H9 (cell line): Measurements from ENCODE around the gene FANCC. TPM values are rescaled to one million over a fixed set of nuclear protein-coding genes. Genes with fewer than 3 reads are reported as not detected.

Source experiments
- DNase-seq: peaks from one replicate; pipeline ENCODE4 v3.0.0-alpha.2; 2017
- H2AFZ ChIP-seq: one replicate; pipeline ENCODE4 v1.6.1; 2013; ENCODE audit warnings: mild to moderate bottlenecking, low read length, control low read depth, moderate library complexity
- H2AK5ac ChIP-seq: 2 replicates; pipeline ENCODE4 v1.6.1; 2013; ENCODE audit warnings: low read length, control low read depth, mixed read lengths; ENCODE audit not compliant: insufficient read length
- H2BK120ac ChIP-seq: one replicate; pipeline ENCODE4 v1.6.1; 2013; ENCODE audit warnings: low read depth, mild to moderate bottlenecking, low read length, control low read depth, inconsistent platforms; ENCODE audit not compliant: poor library complexity, severe bottlenecking
- H2BK12ac ChIP-seq: 2 replicates; pipeline ENCODE4 v1.6.1; 2013; ENCODE audit warnings: low read length, control low read depth, mixed read lengths, low read depth; ENCODE audit not compliant: insufficient read length
- H2BK15ac ChIP-seq: 2 replicates; pipeline ENCODE4 v1.6.1; 2013; ENCODE audit warnings: low read depth, low read length, control low read depth
- H2BK20ac ChIP-seq: one replicate; pipeline ENCODE4 v1.6.1; 2013; ENCODE audit warnings: low read depth, mild to moderate bottlenecking, low read length, control low read depth, inconsistent platforms; ENCODE audit not compliant: poor library complexity, severe bottlenecking
- H2BK5ac ChIP-seq: 2 replicates; pipeline ENCODE4 v1.6.1; 2013; ENCODE audit warnings: low read length, control low read depth, mixed read lengths; ENCODE audit not compliant: insufficient read length
- H3K14ac ChIP-seq: 2 replicates; pipeline ENCODE4 v1.6.1; 2013; ENCODE audit warnings: low read length, control low read depth; ENCODE audit not compliant: insufficient read depth
- H3K18ac ChIP-seq: 2 replicates; pipeline ENCODE4 v1.6.1; 2013; ENCODE audit warnings: low read depth, mild to moderate bottlenecking, mixed read lengths, low read length, control low read depth; ENCODE audit not compliant: insufficient read length
- H3K23ac ChIP-seq: 2 replicates; pipeline ENCODE4 v1.6.1; 2013; ENCODE audit warnings: low read length, control low read depth, mixed read lengths, low read depth; ENCODE audit not compliant: insufficient read length
- H3K23me2 ChIP-seq: 2 replicates; pipeline ENCODE4 v1.6.1; 2013; ENCODE audit warnings: low read depth, mild to moderate bottlenecking, mixed read lengths, low read length, control low read depth; ENCODE audit not compliant: insufficient read length, poor library complexity, severe bottlenecking
- H3K27ac ChIP-seq: 2 replicates; pipeline ENCODE4 v1.5.1; 2013; ENCODE audit warnings: low read length, control low read depth, mixed read lengths, low read depth; ENCODE audit not compliant: insufficient read length
- H3K27me3 ChIP-seq: 2 replicates; pipeline ENCODE4 v1.6.1; 2013; ENCODE audit warnings: low read length, control low read depth, inconsistent platforms; ENCODE audit not compliant: insufficient read depth
- H3K4ac ChIP-seq: 2 replicates; pipeline ENCODE4 v1.6.1; 2013; ENCODE audit warnings: low read depth, mild to moderate bottlenecking, control low read depth, inconsistent platforms, low read length, moderate library complexity
- H3K4me1 ChIP-seq: 2 replicates; pipeline ENCODE4 v1.6.1; 2013; ENCODE audit warnings: low read length, control low read depth, inconsistent platforms; ENCODE audit not compliant: insufficient read depth
- H3K4me2 ChIP-seq: 2 replicates; pipeline ENCODE4 v1.6.1; 2013; ENCODE audit warnings: low read length, control low read depth, mixed read lengths; ENCODE audit not compliant: insufficient read length, insufficient read depth
- H3K56ac ChIP-seq: 2 replicates; pipeline ENCODE4 v1.6.1; 2013; ENCODE audit warnings: low read depth, mild to moderate bottlenecking, mixed read lengths, low read length, control low read depth; ENCODE audit not compliant: insufficient read length
- H3K79me1 ChIP-seq: 2 replicates; pipeline ENCODE4 v1.6.1; 2013; ENCODE audit warnings: low read depth, mild to moderate bottlenecking, moderate library complexity, low read length, control low read depth, inconsistent platforms; ENCODE audit not compliant: insufficient read depth, poor library complexity, severe bottlenecking
- H3K79me2 ChIP-seq: 2 replicates; pipeline ENCODE4 v1.6.1; 2013; ENCODE audit warnings: low read length, control low read depth, inconsistent platforms; ENCODE audit not compliant: insufficient read depth
- H3K9ac ChIP-seq: 2 replicates; pipeline ENCODE4 v1.6.1; 2013; ENCODE audit warnings: low read length, control low read depth, mixed read lengths; ENCODE audit not compliant: insufficient read length; ENCODE audit errors: extremely low read depth
- H3K9me3 ChIP-seq: one replicate; pipeline ENCODE4 v1.6.1; 2013; ENCODE audit warnings: low read depth, low read length, inconsistent platforms; ENCODE audit not compliant: control insufficient read depth
- H3T11ph ChIP-seq: one replicate; pipeline ENCODE4 v1.6.1; 2013; ENCODE audit warnings: mild to moderate bottlenecking, low read length, control low read depth, inconsistent platforms
- H4K20me1 ChIP-seq: one replicate; pipeline ENCODE4 v1.6.1; 2013; ENCODE audit not compliant: control insufficient read depth, insufficient read length, insufficient read depth
- H4K5ac ChIP-seq: 2 replicates; pipeline ENCODE4 v1.6.1; 2013; ENCODE audit warnings: low read depth, mild to moderate bottlenecking, mixed read lengths, low read length, control low read depth; ENCODE audit not compliant: insufficient read length
- H4K8ac ChIP-seq: replicated peaks from 2 replicates; pipeline ENCODE4 v1.6.1; 2013; ENCODE audit warnings: low read length, control low read depth, mixed read lengths, low read depth; ENCODE audit not compliant: insufficient read length
- H4K91ac ChIP-seq: 2 replicates; pipeline ENCODE4 v1.6.1; 2013; ENCODE audit warnings: low read depth, mild to moderate bottlenecking, moderate library complexity, mixed read lengths, low read length, control low read depth; ENCODE audit not compliant: insufficient read length
- H3K27ac Mint-ChIP-seq, 3 experiments: 2 replicates in 2 of 3; 3 replicates in 1 of 3; pipeline ENCODE4 v1.8.0; 2020 to 2021; ENCODE audit warnings: mixed read lengths in 3 of 3, mild to moderate bottlenecking in 1 of 3, moderate library complexity in 1 of 3
- H3K27me3 Mint-ChIP-seq: 2 replicates; pipeline ENCODE4 v1.8.0; 2021; ENCODE audit warnings: low read depth, mild to moderate bottlenecking, moderate library complexity, mixed read lengths
- H3K36me3 Mint-ChIP-seq, 3 experiments: 2 replicates in 2 of 3; 3 replicates in 1 of 3; pipeline ENCODE4 v1.8.0; 2020 to 2021; ENCODE audit warnings: low read depth in 3 of 3, mixed read lengths in 3 of 3; ENCODE audit not compliant: insufficient read depth in 1 of 3
- H3K4me1 Mint-ChIP-seq, 2 experiments: 2 replicates each; pipeline ENCODE4 v1.8.0; 2020; ENCODE audit warnings: mixed read lengths in 2 of 2
- H3K4me3 Mint-ChIP-seq, 2 experiments: 2 replicates in 1 of 2; 3 replicates in 1 of 2; pipeline ENCODE4 v1.8.0; 2020 to 2021; ENCODE audit warnings: mild to moderate bottlenecking in 2 of 2, mixed read lengths in 2 of 2, moderate library complexity in 1 of 2
- H3K9me3 Mint-ChIP-seq, 2 experiments: 2 replicates in 1 of 2; 3 replicates in 1 of 2; pipeline ENCODE4 v1.8.0; 2020; ENCODE audit warnings: mild to moderate bottlenecking in 2 of 2, mixed read lengths in 2 of 2, moderate library complexity in 1 of 2
- WGBS: extraction: QIAGEN DNeasy Blood & Tissue Kit; methylation state at CpG from one replicate; pipeline ENCODE4 v1.1.7; 2013; ENCODE audit warnings: missing lambda C conversion rate, low lambda C conversion rate, mixed read lengths; ENCODE audit not compliant: insufficient read length; ENCODE audit errors: extremely low coverage; 5-methylcytosine and 5-hydroxymethylcytosine counted together
- total RNA-seq: library from RNA; stranded (reverse); gene quantifications from 2 replicates; pipeline ENCODE4 v1.2.1, GENCODE V29; 2021
- TF ChIP-seq, protein P1 (sequence below): fragments of 200-600 bp; sonication (generic); conservative IDR thresholded peaks from 3 replicates; pipeline ENCODE4 v1.8.0; 2021; ENCODE audit warnings: antibody characterized with exemption, mild to moderate bottlenecking

Gene FANCC
- total RNA-seq, 1 experiment from 2014 or later = 14.6 TPM

DNA sequence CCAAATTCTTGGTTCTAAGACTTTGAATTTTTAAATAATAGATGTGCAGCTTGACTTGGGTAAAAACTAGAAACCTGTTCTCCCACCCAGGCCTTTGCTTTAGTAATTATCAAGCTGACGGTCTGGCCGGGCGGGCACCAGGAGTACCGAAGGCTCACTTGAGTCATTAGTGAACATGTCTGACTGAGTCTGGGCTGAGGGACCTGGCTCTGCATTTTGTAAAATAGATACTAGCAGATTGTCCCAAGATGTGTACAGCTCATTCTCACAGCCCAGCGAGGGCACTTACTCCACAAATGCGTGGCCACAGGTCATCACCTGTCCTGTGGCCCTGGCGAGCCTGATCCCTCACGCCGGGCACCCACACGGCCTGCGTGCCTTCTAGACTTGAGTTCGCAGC, 216.2 kb downstream of the FANCC start:
- Histone ChIP-seq H3K4ac (no peak overlapping the region), H3T11ph (no peak overlapping the region), H3K9ac (no peak overlapping the region), H3K79me1 (no peaks in the 10 kb centered on the region), H3K18ac (no peak overlapping the region), H3K27ac (no peak overlapping the region), H2BK5ac (no peak overlapping the region), H3K4me1 (no peaks in the 10 kb centered on the region), H4K8ac (no peak overlapping the region), H3K27me3 (no peaks in the 10 kb centered on the region), H2BK20ac (no peak overlapping the region), H4K5ac (no peak overlapping the region), H4K20me1 (no peaks in the 10 kb centered on the region), H2AK5ac (no peak overlapping the region), H3K56ac (no peak overlapping the region), H3K23me2 (no peaks in the 10 kb centered on the region), H2AFZ (no peak overlapping the region), H3K9me3 (no peaks in the 10 kb centered on the region), H3K79me2 (no peaks in the 10 kb centered on the region), H2BK120ac (no peak overlapping the region), H2BK15ac (no peak overlapping the region), H3K14ac (no peak overlapping the region), H4K91ac (no peak overlapping the region), H3K23ac (no peak overlapping the region), H2BK12ac (no peak overlapping the region), H3K4me2 (no peak overlapping the region)
- DNase-seq = no peak
- WGBS = no CpG with 5 or more reads among the region's 12 CpGs
- no peaks in the 10 kb centered on the region for H3K9me3 Mint-ChIP-seq
- H3K4me1 Mint-ChIP-seq = peaks cover 9% of the 10 kb centered on the region in 2 experiments
- no peak overlapping the region for H3K4me3 Mint-ChIP-seq
- TF ChIP-seq, protein P1, sequence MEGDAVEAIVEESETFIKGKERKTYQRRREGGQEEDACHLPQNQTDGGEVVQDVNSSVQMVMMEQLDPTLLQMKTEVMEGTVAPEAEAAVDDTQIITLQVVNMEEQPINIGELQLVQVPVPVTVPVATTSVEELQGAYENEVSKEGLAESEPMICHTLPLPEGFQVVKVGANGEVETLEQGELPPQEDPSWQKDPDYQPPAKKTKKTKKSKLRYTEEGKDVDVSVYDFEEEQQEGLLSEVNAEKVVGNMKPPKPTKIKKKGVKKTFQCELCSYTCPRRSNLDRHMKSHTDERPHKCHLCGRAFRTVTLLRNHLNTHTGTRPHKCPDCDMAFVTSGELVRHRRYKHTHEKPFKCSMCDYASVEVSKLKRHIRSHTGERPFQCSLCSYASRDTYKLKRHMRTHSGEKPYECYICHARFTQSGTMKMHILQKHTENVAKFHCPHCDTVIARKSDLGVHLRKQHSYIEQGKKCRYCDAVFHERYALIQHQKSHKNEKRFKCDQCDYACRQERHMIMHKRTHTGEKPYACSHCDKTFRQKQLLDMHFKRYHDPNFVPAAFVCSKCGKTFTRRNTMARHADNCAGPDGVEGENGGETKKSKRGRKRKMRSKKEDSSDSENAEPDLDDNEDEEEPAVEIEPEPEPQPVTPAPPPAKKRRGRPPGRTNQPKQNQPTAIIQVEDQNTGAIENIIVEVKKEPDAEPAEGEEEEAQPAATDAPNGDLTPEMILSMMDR = no peak
- H3K27me3 Mint-ChIP-seq = no peaks in the 10 kb centered on the region
- peaks cover 0 to 7% (median 5%) of the 10 kb centered on the region in 3 experiments; a peak in 5 of 7 replicates for H3K36me3 Mint-ChIP-seq
- no peak overlapping the region for H3K27ac Mint-ChIP-seq
